Thyroid gland (tissue), 4 donors: ENCODE data around the gene DENND4C. TPM values are rescaled to one million over a fixed set of nuclear protein-coding genes. Genes with fewer than 3 reads are reported as not detected.

Source experiments
- DNase-seq, 2 donors: peaks; one replicate each; pipeline ENCODE4 v3.0.0-alpha.2; 2019
- H3K27ac ChIP-seq, 3 donors: fragments of 200-600 bp; sonication (generic); 1 replicate in 2 of 3; 2 replicates in 1 of 3; pipeline ENCODE4 v1.5.1; 2016 to 2019; ENCODE audit warnings: mild to moderate bottlenecking in 1 of 3, moderate library complexity in 1 of 3
- H3K27me3 ChIP-seq: fragments of 200-600 bp; sonication (generic); one replicate; pipeline ENCODE4 v1.5.1; 2019
- H3K36me3 ChIP-seq, 2 donors: fragments of 200-600 bp; sonication (generic); one replicate each; pipeline ENCODE4 v1.5.1; 2016 to 2019
- H3K4me1 ChIP-seq, 2 donors: fragments of 200-600 bp; sonication (generic); one replicate each; pipeline ENCODE4 v1.5.1; 2017 to 2019
- H3K4me3 ChIP-seq, 3 donors: fragments of 200-600 bp; sonication (generic); replicated peaks in 1 of 3; 1 replicate in 2 of 3; 2 replicates in 1 of 3; pipeline ENCODE4 v1.5.1; 2016; ENCODE audit warnings: mild to moderate bottlenecking in 1 of 3
- H3K9me3 ChIP-seq: fragments of 200-600 bp; sonication (generic); one replicate; pipeline ENCODE4 v1.5.1; 2017
- POLR2A ChIP-seq, 2 donors: fragments of 450-650 bp; IDR thresholded peaks; one replicate each; pipeline ENCODE4 v1.6.1; 2017; ENCODE audit warnings: antibody characterized with exemption in 2 of 2, mild to moderate bottlenecking in 2 of 2, moderate library complexity in 1 of 2
- WGBS, 2 donors: methylation state at CpG; one replicate each; pipeline ENCODE4 v1.1.5; 2017; 5-methylcytosine and 5-hydroxymethylcytosine counted together
- intact Hi-C: fragments of 100-400 bp; cut with DNase I; formaldehyde crosslinking; loops from one replicate; pipeline ENCODE4 v1.15.1; 2023
- total RNA-seq, 4 donors: library from RNA; depleted of rRNA; stranded (reverse); fragments of >200 nt; gene quantifications; one replicate each; pipeline ENCODE4 v1.2.3, GENCODE V29; 2016
- TF ChIP-seq, protein P1 (sequence below), 6 experiments: fragments of 200-600 bp in 3 of 6; fragments of 450-650 bp in 3 of 6; sonication (generic) in 3 of 6; IDR thresholded peaks; one replicate each; pipeline ENCODE4 v1.5.1; 2016 to 2019; ENCODE audit warnings: antibody characterized with exemption in 6 of 6, mild to moderate bottlenecking in 2 of 6, inconsistent platforms in 1 of 6, moderate library complexity in 1 of 6

The DENND4C gene
- total RNA-seq, 4 donors from 2014 or later: 99.5 to 135 (median 111) TPM

GRCh38 chr9:19284729-19285128 lies 54.2 kb downstream of the DENND4C start:
- Histone ChIP-seq H3K27ac (no peak overlapping the region), H3K4me1 (peaks cover 6 to 7% of the 10 kb centered on the region in 2 donors), H3K27me3 (no peaks in the 10 kb centered on the region), H3K9me3 (no peaks in the 10 kb centered on the region), H3K36me3 (peaks cover 0 to 6% of the 10 kb centered on the region in 2 donors), H3K4me3 (no peak overlapping the region)
- no peak for DNase-seq
- no peak for TF ChIP-seq POLR2A (IDR thresholded peaks at IDR 0.05)
- TF ChIP-seq, protein P1, sequence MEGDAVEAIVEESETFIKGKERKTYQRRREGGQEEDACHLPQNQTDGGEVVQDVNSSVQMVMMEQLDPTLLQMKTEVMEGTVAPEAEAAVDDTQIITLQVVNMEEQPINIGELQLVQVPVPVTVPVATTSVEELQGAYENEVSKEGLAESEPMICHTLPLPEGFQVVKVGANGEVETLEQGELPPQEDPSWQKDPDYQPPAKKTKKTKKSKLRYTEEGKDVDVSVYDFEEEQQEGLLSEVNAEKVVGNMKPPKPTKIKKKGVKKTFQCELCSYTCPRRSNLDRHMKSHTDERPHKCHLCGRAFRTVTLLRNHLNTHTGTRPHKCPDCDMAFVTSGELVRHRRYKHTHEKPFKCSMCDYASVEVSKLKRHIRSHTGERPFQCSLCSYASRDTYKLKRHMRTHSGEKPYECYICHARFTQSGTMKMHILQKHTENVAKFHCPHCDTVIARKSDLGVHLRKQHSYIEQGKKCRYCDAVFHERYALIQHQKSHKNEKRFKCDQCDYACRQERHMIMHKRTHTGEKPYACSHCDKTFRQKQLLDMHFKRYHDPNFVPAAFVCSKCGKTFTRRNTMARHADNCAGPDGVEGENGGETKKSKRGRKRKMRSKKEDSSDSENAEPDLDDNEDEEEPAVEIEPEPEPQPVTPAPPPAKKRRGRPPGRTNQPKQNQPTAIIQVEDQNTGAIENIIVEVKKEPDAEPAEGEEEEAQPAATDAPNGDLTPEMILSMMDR (IDR thresholded peaks at IDR 0.05): no peak
- intact Hi-C loops: no loop called here
- WGBS, 2 donors: 85 to 90% methylated on average over 3 of the region's 3 CpGs

DNA sequence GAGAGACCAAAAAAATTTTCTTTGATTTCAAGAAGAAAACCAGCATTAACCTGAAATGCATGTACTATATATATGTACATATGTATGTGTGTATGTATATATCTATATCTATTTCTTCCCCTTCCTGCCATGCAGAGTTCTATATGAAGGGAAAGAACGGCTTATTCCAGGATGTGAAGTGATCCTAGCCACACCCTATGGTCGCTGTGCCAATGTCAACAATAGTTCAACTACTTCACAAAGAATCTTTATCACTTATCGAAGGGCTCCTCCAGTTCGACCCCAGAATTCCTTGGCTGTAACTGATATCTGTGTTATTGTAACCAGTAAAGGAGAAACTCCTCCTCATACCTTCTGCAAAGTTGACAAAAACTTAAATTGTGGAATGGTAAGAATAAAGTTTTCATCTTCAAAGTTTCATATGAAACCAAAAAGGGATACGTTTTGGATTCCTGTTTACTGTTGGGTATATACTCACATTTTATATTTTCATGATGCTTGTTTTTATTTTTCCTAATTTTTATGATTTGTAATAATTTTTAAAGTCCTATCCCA lies 56.2 kb downstream of the DENND4C start:
- Histone ChIP-seq H3K9me3 (no peaks in the 10 kb centered on the region), H3K36me3 (peaks cover 0 to 13% of the 10 kb centered on the region in 2 donors), H3K27me3 (no peaks in the 10 kb centered on the region), H3K27ac (no peak overlapping the region), H3K4me3 (no peak overlapping the region), H3K4me1 (peaks cover 6 to 7% of the 10 kb centered on the region in 2 donors)
- no peak for DNase-seq
- TF ChIP-seq, protein P1 (IDR thresholded peaks at IDR 0.05): no peak
- TF ChIP-seq POLR2A (IDR thresholded peaks at IDR 0.05): no peak
- intact Hi-C loops: no loop called here
- WGBS, 2 donors: 37 to 42% methylated on average over 5 of the region's 5 CpGs

- DNase-seq: no peak
- WGBS, 2 donors: 95 to 96% methylated on average over 2 of the region's 2 CpGs
- intact Hi-C loops: no loop called here
- H3K4me1 ChIP-seq: peaks cover 6 to 7% of the 10 kb centered on the region in 2 donors
- H3K36me3 ChIP-seq: peaks cover 10 to 17% of the 10 kb centered on the region in 2 donors
- H3K9me3 ChIP-seq: no peaks in the 10 kb centered on the region
- no peak overlapping the region for H3K4me3 ChIP-seq
- no peak overlapping the region for H3K27ac ChIP-seq
- H3K27me3 ChIP-seq: no peaks in the 10 kb centered on the region
- no peak for TF ChIP-seq POLR2A (IDR thresholded peaks at IDR 0.05)
- TF ChIP-seq, protein P1 (IDR thresholded peaks at IDR 0.05): no peak
Measured at GRCh38 chr9:19288081-19288480, 57.6 kb downstream of the DENND4C start.

- DNase-seq: no peak
- no peaks in the 10 kb centered on the region for H3K27me3 ChIP-seq
- no peak overlapping the region for H3K27ac ChIP-seq
- peaks cover 6 to 7% of the 10 kb centered on the region in 2 donors for H3K4me1 ChIP-seq
- no peaks in the 10 kb centered on the region for H3K9me3 ChIP-seq
- peaks cover 10 to 17% of the 10 kb centered on the region in 2 donors for H3K36me3 ChIP-seq
- intact Hi-C loops: loop anchor here (10.0 kb wide), 1 partner anchor 55 kb away; the partner anchor contains the start of gene DENND4C
- TF ChIP-seq POLR2A (IDR thresholded peaks at IDR 0.05): no peak
- H3K4me3 ChIP-seq: no peak overlapping the region
Measured at GRCh38 chr9:19290103-19290502, 59.6 kb downstream of the DENND4C start.

DNA sequence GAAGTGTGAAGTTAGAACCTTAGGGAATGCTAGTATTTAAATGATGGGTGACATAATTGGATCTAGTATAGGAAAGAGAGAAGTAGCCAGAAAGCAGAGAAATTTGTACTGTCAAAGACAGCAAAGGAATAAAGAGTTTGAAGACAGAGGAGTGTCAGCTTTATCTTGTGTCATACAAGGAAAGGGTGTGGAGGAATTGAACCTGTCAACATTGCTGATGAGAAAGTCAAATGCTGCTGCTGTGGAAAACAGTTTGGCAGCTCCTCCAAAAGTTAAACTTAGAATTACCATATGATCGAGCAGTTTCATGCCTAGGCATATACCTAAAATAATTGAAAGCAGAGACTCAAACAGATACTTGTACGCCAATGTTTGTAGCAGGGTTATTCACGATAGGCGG lies 63.7 kb downstream of the DENND4C start:
- 94 to 98% methylated on average over 4 of the region's 4 CpGs for WGBS, 2 donors

More for the DNA sequence above, 63.7 kb downstream of the DENND4C start:
- Histone ChIP-seq H3K9me3 (no peaks in the 10 kb centered on the region), H3K27me3 (no peaks in the 10 kb centered on the region), H3K4me1 (peaks cover 0 to 3% of the 10 kb centered on the region in 2 donors), H3K27ac (no peak overlapping the region), H3K4me3 (no peak overlapping the region), H3K36me3 (peaks cover 10 to 11% of the 10 kb centered on the region in 2 donors)
- intact Hi-C loops: loop anchor here (10.0 kb wide), 1 partner anchor 59 kb away; the partner anchor contains the start of gene DENND4C
- TF ChIP-seq, protein P1 (IDR thresholded peaks at IDR 0.05): no peak
- no peak for TF ChIP-seq POLR2A (IDR thresholded peaks at IDR 0.05)
- DNase-seq: no peak
